Progenitor cell of endocrine pancreas (in vitro differentiated cells): ENCODE measurements around the gene OR4D9. TPM values are rescaled to one million over a fixed set of nuclear protein-coding genes. Genes with fewer than 3 reads are reported as not detected.

Experiments
- DNase-seq: peaks from one replicate; pipeline ENCODE4 v3.0.0; 2021; ENCODE audit warnings: low spot score; ENCODE audit not compliant: unreplicated experiment
- H3K27ac Mint-ChIP-seq: 2 replicates; pipeline ENCODE4 v1.8.0; 2021; ENCODE audit warnings: mild to moderate bottlenecking, moderate library complexity, mixed read lengths
- H3K27me3 Mint-ChIP-seq: 2 replicates; pipeline ENCODE4 v1.8.0; 2021; ENCODE audit warnings: mixed read lengths
- H3K36me3 Mint-ChIP-seq: 2 replicates; pipeline ENCODE4 v1.8.0; 2022; ENCODE audit warnings: mixed read lengths; ENCODE audit not compliant: insufficient read depth
- H3K4me1 Mint-ChIP-seq: 2 replicates; pipeline ENCODE4 v1.8.0; 2021; ENCODE audit warnings: low read depth, mixed read lengths
- H3K4me3 Mint-ChIP-seq: 2 replicates; pipeline ENCODE4 v1.8.0; 2021; ENCODE audit warnings: low read depth, mild to moderate bottlenecking, moderate library complexity, mixed read lengths
- H3K9me3 Mint-ChIP-seq: 2 replicates; pipeline ENCODE4 v1.8.0; 2021; ENCODE audit warnings: low read depth, mixed read lengths
- total RNA-seq: library from RNA; stranded (reverse); gene quantifications from 2 replicates; pipeline ENCODE4 v1.2.1, GENCODE V29; 2021
- TF ChIP-seq, protein P1 (sequence below): fragments of 200-600 bp; sonication (generic); IDR thresholded peaks from one replicate; pipeline ENCODE4 v1.5.0; 2021; ENCODE audit warnings: antibody characterized with exemption, mild to moderate bottlenecking; ENCODE audit not compliant: unreplicated experiment

The OR4D9 gene
- total RNA-seq, 1 donor from 2014 or later: not detected

DNA sequence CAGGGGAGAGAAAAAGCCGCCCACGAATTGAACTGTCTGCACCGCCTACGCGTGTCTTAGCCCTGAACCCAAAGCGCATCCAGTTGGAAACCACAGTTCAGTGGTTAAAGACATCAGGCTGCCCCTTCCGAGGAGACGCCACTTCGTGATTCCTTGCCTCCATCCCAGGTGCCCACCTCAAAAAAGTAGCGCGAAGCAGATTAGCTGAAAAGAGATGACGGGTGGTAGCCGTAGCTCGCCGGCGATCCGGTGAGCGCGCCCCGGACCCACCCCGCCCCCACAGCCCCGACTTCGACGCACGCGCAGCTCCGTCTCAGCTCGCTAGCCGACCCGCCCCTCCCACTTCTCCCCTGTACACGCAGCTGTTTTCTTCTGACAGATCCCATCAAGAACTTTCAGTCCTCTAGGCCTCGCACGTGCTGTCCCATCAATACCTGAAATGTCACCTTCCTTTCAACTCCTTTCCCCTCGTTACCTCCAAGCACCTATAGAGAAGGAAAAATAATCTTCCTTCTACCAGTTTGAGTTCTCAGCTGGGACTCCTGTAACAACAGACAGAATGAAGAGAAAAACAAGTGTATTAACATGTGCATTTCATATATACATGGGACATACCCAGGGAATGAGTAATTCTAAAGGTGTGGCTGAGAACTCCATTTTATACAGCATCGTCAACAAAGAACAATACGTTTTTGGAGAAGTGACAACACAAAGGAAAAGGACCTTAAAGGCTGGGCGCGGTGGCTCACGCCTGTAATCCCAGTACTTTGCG is 49.5 kb downstream of the OR4D9 start:
- Mint-ChIP-seq H3K4me3 (peak overlapping the region; percentile 89), H3K4me1 (peaks cover 3% of the 10 kb centered on the region), H3K36me3 (peaks cover 2% of the 10 kb centered on the region), H3K27me3 (peaks cover 29% of the 10 kb centered on the region), H3K9me3 (no peaks in the 10 kb centered on the region), H3K27ac (peak overlapping the region; percentile 100)
- peak; percentile 69 for DNase-seq
- TF ChIP-seq, protein P1, sequence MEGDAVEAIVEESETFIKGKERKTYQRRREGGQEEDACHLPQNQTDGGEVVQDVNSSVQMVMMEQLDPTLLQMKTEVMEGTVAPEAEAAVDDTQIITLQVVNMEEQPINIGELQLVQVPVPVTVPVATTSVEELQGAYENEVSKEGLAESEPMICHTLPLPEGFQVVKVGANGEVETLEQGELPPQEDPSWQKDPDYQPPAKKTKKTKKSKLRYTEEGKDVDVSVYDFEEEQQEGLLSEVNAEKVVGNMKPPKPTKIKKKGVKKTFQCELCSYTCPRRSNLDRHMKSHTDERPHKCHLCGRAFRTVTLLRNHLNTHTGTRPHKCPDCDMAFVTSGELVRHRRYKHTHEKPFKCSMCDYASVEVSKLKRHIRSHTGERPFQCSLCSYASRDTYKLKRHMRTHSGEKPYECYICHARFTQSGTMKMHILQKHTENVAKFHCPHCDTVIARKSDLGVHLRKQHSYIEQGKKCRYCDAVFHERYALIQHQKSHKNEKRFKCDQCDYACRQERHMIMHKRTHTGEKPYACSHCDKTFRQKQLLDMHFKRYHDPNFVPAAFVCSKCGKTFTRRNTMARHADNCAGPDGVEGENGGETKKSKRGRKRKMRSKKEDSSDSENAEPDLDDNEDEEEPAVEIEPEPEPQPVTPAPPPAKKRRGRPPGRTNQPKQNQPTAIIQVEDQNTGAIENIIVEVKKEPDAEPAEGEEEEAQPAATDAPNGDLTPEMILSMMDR: no peak

DNA sequence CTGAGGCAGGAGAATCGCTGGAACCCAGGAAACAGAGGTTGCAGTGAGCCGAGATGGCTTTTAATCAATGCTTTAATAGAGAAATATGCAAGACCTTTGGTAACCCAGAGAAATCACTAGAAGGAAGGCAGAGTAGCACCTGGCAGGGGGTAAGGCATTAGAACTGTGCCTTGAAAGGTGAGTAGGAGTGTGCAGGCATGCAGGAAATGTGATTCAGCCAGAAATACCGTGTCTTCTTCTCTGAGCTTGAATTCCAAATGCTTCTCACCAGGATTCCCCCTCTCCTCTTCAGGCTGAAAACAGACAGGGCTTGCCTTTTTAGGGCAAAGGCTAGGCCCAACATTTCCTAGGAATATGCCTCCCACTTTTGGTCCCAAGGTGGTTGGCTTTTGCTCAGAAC is 51.0 kb downstream of the OR4D9 start:
- TF ChIP-seq, protein P1: no peak
- Mint-ChIP-seq H3K27ac (peak overlapping the region; percentile 62), H3K27me3 (peaks cover 18% of the 10 kb centered on the region), H3K4me3 (peak overlapping the region; percentile 12), H3K9me3 (no peaks in the 10 kb centered on the region), H3K4me1 (peaks cover 3% of the 10 kb centered on the region), H3K36me3 (peaks cover 2% of the 10 kb centered on the region)
- no peak for DNase-seq

Other genes with a start within 250 kb of the OR4D9 start
- not detected in 2 replicates for gene OR5AN1, start 152.6 kb upstream of the OR4D9 start, total RNA-seq
- gene OR5A2, start 85.1 kb upstream of the OR4D9 start, total RNA-seq: not detected in 2 replicates
- not detected in 2 replicates for gene OR5A1, start 75.1 kb upstream of the OR4D9 start, total RNA-seq
- gene OR4D6, start 54.6 kb upstream of the OR4D9 start, total RNA-seq: not detected in 2 replicates
- not detected in 2 replicates for gene OR4D10, start 38.2 kb upstream of the OR4D9 start, total RNA-seq
- gene OR4D11, start 8.0 kb upstream of the OR4D9 start, total RNA-seq: not detected in 2 replicates
- 42.7 and 46.1 TPM in 2 replicates for gene OSBP, start 104.2 kb downstream of the OR4D9 start, total RNA-seq
- 43.0 and 43.7 TPM in 2 replicates for gene PATL1, start 157.5 kb downstream of the OR4D9 start, total RNA-seq
- not detected in 2 replicates for gene OR10V1, start 202.3 kb downstream of the OR4D9 start, total RNA-seq
- gene STX3, start 243.8 kb downstream of the OR4D9 start, total RNA-seq: 91.5 and 113 TPM in 2 replicates